Esophagus squamous epithelium (tissue), 5 donors: ENCODE measurements around the gene CLPTM1L. TPM values are rescaled to one million over a fixed set of nuclear protein-coding genes. Genes with fewer than 3 reads are reported as not detected.

Source experiments
- DNase-seq: peaks from one replicate; lab custom pipeline; 2025; lab: John Stamatoyannopoulos, UW
- H3K27ac ChIP-seq, 4 donors: fragments of 200-600 bp; sonication (generic); one replicate each; pipeline ENCODE4 v1.5.1; 2016 to 2019; ENCODE audit warnings: mild to moderate bottlenecking in 1 of 4
- H3K27me3 ChIP-seq, 4 donors: fragments of 200-600 bp; sonication (generic); 1 replicate in 3 of 4; 2 replicates in 1 of 4; pipeline versions ENCODE4 v1.5.1 to v1.6.0; 2017 to 2021; ENCODE audit warnings: antibody characterized with exemption in 1 of 4
- H3K36me3 ChIP-seq, 3 donors: fragments of 200-600 bp; sonication (generic); one replicate each; pipeline ENCODE4 v1.5.1; 2016 to 2019
- H3K4me1 ChIP-seq, 3 donors: fragments of 200-600 bp; sonication (generic); one replicate each; pipeline ENCODE4 v1.5.1; 2017 to 2019
- H3K4me3 ChIP-seq, 4 donors: fragments of 200-600 bp; sonication (generic); 1 replicate in 3 of 4; 2 replicates in 1 of 4; pipeline ENCODE4 v1.5.1; 2016 to 2019; ENCODE audit warnings: mild to moderate bottlenecking in 2 of 4, moderate library complexity in 1 of 4
- H3K9me3 ChIP-seq, 3 donors: fragments of 200-600 bp; sonication (generic); one replicate each; pipeline ENCODE4 v1.5.1; 2016 to 2019
- POLR2A ChIP-seq, 4 donors: fragments of 450-650 bp; IDR thresholded peaks; one replicate each; pipeline ENCODE4 v1.6.1; 2017; ENCODE audit warnings: antibody characterized with exemption in 4 of 4, mild to moderate bottlenecking in 4 of 4, moderate library complexity in 3 of 4
- WGBS, 2 donors: methylation state at CpG; one replicate each; pipeline ENCODE4 v1.1.5; 2018; 5-methylcytosine and 5-hydroxymethylcytosine counted together
- intact Hi-C: fragments of 100-400 bp; cut with DNase I; formaldehyde crosslinking; loops from one replicate; pipeline ENCODE4 v1.15.0; 2022
- total RNA-seq, 4 donors: library from RNA; depleted of rRNA; stranded (reverse); fragments of >200 nt; gene quantifications; one replicate each; pipeline ENCODE4 v1.1.0, GENCODE V29; 2016
- TF ChIP-seq, protein P1 (sequence below), 6 experiments: fragments of 450-650 bp in 4 of 6; fragments of 200-600 bp in 2 of 6; sonication (generic) in 2 of 6; IDR thresholded peaks; one replicate each; pipeline ENCODE4 v1.5.1; 2016 to 2019; ENCODE audit warnings: antibody characterized with exemption in 6 of 6, mild to moderate bottlenecking in 4 of 6, moderate library complexity in 4 of 6
- donor health status: DM: yes; HTN: yes; CAD: no.

Gene CLPTM1L
- total RNA-seq, 4 donors from 2014 or later = 42.8 to 75.2 (median 65.1) TPM

DNA sequence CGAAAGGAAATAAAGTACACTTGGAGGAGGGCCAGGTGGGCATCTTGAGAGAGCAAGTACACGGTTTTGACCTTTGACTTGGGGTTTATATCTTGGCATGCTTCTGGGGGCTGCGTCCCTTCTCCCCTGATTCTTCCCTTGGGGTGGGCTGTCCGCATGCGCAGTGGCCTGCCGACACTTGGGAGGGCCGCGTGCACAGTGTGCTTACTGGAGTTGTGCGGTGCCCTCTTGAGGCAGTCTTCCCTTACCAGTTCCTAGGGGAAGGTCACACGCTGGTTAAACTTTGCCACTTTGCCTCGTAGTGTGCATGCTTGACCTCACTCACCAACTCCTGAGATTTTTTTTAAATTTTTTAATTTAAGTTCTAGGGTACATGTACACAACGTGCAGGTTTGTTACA lies 4.3 kb upstream of the CLPTM1L start:
- intact Hi-C loops = no loop called here
- H3K27me3 ChIP-seq = no peaks in the 10 kb centered on the region
- no peaks in the 10 kb centered on the region for H3K9me3 ChIP-seq
- WGBS, 2 donors = 36 to 51% methylated on average over 12 of the region's 12 CpGs
- TF ChIP-seq, protein P1, sequence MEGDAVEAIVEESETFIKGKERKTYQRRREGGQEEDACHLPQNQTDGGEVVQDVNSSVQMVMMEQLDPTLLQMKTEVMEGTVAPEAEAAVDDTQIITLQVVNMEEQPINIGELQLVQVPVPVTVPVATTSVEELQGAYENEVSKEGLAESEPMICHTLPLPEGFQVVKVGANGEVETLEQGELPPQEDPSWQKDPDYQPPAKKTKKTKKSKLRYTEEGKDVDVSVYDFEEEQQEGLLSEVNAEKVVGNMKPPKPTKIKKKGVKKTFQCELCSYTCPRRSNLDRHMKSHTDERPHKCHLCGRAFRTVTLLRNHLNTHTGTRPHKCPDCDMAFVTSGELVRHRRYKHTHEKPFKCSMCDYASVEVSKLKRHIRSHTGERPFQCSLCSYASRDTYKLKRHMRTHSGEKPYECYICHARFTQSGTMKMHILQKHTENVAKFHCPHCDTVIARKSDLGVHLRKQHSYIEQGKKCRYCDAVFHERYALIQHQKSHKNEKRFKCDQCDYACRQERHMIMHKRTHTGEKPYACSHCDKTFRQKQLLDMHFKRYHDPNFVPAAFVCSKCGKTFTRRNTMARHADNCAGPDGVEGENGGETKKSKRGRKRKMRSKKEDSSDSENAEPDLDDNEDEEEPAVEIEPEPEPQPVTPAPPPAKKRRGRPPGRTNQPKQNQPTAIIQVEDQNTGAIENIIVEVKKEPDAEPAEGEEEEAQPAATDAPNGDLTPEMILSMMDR (IDR thresholded peaks at IDR 0.05) = no peak
- TF ChIP-seq POLR2A (IDR thresholded peaks at IDR 0.05) = no peak
- peaks cover 5 to 14% (median 9%) of the 10 kb centered on the region in 3 donors for H3K4me1 ChIP-seq
- no peak overlapping the region for H3K27ac ChIP-seq
- DNase-seq = no peak
- no peak overlapping the region for H3K4me3 ChIP-seq
- H3K36me3 ChIP-seq = no peaks in the 10 kb centered on the region

DNA sequence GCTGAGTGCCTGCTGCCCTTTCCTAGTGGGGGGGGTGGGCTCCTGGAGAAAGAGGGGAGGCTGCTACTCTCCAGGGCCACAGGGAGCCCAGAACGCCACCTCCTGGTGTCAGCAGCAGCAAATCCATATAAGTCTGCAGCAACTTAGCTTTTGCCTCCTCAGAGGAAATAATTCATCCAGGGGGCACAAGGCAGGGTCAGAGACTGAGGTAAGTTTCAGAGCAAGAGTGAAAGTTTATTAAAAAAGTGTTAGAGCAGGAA lies 4.0 kb upstream of the CLPTM1L start:
- 27 to 75% methylated on average over 1 of the region's 1 CpG for WGBS, 2 donors
- Histone ChIP-seq H3K36me3 (no peaks in the 10 kb centered on the region), H3K4me1 (peaks cover 8 to 18% (median 11%) of the 10 kb centered on the region in 3 donors), H3K9me3 (no peaks in the 10 kb centered on the region), H3K27ac (no peak overlapping the region), H3K4me3 (no peak overlapping the region), H3K27me3 (no peaks in the 10 kb centered on the region)
- no peak for TF ChIP-seq POLR2A (IDR thresholded peaks at IDR 0.05)
- TF ChIP-seq, protein P1 (IDR thresholded peaks at IDR 0.05) = no peak
- DNase-seq = no peak
- intact Hi-C loops = no loop called here

DNA sequence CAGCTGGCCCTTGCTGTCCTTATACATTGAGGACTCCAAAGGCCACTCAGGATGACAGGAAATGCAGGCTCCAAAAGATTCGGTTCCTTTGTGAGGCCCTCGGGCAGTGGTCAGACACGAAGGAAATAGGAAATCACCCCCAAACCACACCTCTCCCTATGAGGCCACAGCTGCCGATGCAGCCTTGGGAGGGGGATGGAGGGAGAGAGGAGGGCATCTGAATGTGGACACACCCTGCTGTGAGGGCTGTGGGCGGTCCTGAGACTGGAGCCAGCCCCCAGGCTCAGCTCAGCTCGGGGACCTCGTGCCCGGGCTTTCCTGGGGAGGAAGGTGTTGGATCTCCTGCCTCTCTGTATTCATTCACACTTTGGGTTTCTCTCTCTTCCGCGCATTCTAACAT lies 2.7 kb upstream of the CLPTM1L start:
- Histone ChIP-seq H3K27me3 (no peaks in the 10 kb centered on the region), H3K27ac (no peak overlapping the region), H3K36me3 (peaks cover 0 to 8% (median 0%) of the 10 kb centered on the region in 3 donors), H3K4me3 (no peak overlapping the region), H3K9me3 (no peaks in the 10 kb centered on the region), H3K4me1 (peaks cover 16 to 31% (median 18%) of the 10 kb centered on the region in 3 donors)
- no peak for TF ChIP-seq POLR2A (IDR thresholded peaks at IDR 0.05)
- TF ChIP-seq, protein P1 (IDR thresholded peaks at IDR 0.05) = no peak
- intact Hi-C loops = no loop called here
- DNase-seq = no peak
- WGBS, 2 donors = 49 to 54% methylated on average over 8 to 10 of the region's 10 CpGs

DNA sequence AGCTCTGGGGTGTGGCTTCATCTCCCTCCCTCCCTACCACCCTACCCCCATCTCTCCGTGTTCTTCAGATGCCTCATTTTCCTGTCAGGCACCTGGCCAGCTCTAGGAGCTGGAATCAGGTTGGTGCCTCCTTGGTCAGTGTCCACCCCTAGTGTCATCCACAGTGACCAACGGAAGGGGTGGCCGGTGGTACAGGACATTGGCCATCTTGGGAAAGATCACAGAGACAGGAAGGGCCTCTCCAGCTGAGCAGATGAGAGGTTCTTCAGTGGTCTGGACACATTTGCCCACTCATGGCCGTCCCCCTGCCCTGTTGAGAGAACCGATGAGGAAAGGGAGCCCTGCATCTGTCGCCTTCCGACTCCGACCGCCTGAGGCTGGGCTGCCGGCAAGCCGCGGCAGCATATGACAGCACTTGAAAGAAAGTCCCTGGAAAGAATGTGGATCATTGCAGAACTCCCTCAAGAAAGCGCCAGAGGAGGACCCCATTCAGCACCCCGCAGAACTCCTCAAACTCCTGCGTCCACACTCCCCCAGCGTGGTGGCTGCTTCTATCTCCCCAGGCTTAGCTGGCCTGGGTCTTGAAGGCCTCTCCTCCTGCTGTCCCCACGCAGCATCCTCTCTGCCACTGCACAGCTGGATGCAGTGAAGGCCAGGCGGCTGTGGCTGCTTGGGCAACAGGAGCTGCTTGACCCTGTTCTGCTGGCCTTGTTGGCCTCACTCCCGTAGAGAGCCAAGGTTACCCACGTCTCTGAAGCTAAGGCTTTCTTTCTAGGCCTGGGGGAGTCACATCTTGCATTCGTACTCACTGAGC lies 1.9 kb upstream of the CLPTM1L start:
- H3K36me3 ChIP-seq = peaks cover 3 to 15% (median 4%) of the 10 kb centered on the region in 3 donors
- intact Hi-C loops = no loop called here
- TF ChIP-seq POLR2A (IDR thresholded peaks at IDR 0.05) = no peak
- TF ChIP-seq, protein P1 (IDR thresholded peaks at IDR 0.05) = no peak
- no peak overlapping the region for H3K4me3 ChIP-seq
- no peak overlapping the region for H3K27ac ChIP-seq
- DNase-seq = no peak
- peaks cover 16 to 35% (median 18%) of the 10 kb centered on the region in 3 donors for H3K4me1 ChIP-seq
- no peaks in the 10 kb centered on the region for H3K27me3 ChIP-seq
- WGBS, 2 donors = 80 to 83% methylated on average over 6 to 11 of the region's 21 CpGs
- H3K9me3 ChIP-seq = no peaks in the 10 kb centered on the region

DNA sequence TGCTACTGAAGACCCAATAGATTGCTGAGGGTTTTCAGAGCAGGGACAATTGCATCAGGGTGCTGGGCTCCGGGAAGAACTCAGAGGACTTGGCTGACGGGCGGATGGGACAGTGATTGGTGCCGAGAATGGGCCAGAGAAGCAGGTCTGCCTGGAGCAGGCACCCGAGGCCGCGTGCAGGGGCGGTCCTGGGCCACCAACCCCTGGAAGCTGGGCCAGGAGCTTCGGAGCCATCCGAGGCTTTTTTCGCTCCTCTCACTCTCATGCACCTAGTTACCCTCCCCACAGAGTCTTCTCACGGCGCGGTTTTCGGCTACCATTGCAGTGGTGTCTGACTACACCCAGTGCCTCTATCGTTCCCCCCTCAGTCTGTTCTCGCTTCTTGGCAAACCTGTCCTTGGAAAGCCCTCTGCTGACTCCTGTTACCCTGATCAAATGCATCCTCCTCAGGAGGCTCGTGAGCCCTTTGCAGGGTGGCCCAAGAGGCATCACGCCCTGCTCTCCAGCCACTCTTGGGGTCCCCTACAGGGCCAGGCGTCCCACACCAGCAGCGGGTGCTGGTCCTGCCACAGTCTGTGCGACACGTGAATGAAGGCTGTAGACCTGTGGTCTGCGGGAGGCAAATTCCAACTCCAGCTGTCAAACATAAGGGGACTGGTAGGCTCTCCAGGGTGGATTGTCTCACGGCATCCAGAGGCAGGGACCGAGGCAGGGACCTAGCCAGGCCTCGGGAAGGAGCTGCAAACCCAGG lies 1.2 kb upstream of the CLPTM1L start:
- peak overlapping the region in 1 of 4 donors; percentile 93 for H3K27ac ChIP-seq
- no peaks in the 10 kb centered on the region for H3K9me3 ChIP-seq
- no peak for DNase-seq
- peak overlapping the region; percentile 76 to 96 (median 88) for H3K4me3 ChIP-seq
- peaks cover 16 to 35% (median 18%) of the 10 kb centered on the region in 3 donors for H3K4me1 ChIP-seq
- peaks cover 10 to 23% (median 12%) of the 10 kb centered on the region in 3 donors for H3K36me3 ChIP-seq
- H3K27me3 ChIP-seq = no peaks in the 10 kb centered on the region
- intact Hi-C loops = no loop called here
- TF ChIP-seq, protein P1 (IDR thresholded peaks at IDR 0.05) = no peak
- no peak for TF ChIP-seq POLR2A (IDR thresholded peaks at IDR 0.05)
- 79 to 82% methylated on average over 17 to 23 of the region's 27 CpGs for WGBS, 2 donors
